Astrocyte of the spinal cord (primary cell): Measurements from ENCODE around the gene GLP2R.

Experiments used
- DNase-seq: peaks from one replicate; pipeline ENCODE4 v3.0.0; 2011; ENCODE audit warnings: low read depth, low spot score
- H3K4me3 ChIP-seq: 2 replicates; pipeline ENCODE4 v1.5.1; 2011; ENCODE audit warnings: low read depth, mild to moderate bottlenecking, low read length, moderate library complexity
- CTCF ChIP-seq: IDR thresholded peaks from 2 replicates; pipeline ENCODE4 v1.5.1; 2012; ENCODE audit warnings: low read depth, mild to moderate bottlenecking, low read length, inconsistent platforms
- in situ Hi-C: cut with HindIII; loops from 2 replicates; pipeline ENCODE4 v1.10.0; 2017; ENCODE audit warnings: low sequenced_read_pairs

GLP2R gene

GRCh38 chr17:9912121-9913099 lies 86.7 kb downstream of the GLP2R start:
- H3K4me3 ChIP-seq, result no peak overlapping the region
- no peak for DNase-seq
- TF ChIP-seq CTCF, result no peak
- in situ Hi-C loops, result no loop called here

- TF ChIP-seq CTCF, result no peak
- H3K4me3 ChIP-seq, result no peak overlapping the region
- no peak for DNase-seq
- in situ Hi-C loops, result no loop called here
Observed at GRCh38 chr17:9913476-9913875, 87.8 kb downstream of the GLP2R start.

- no peak for DNase-seq
- no peak for TF ChIP-seq CTCF
- no peak overlapping the region for H3K4me3 ChIP-seq
- in situ Hi-C loops, result no loop called here
Observed at GRCh38 chr17:9916108-9916507, 90.4 kb downstream of the GLP2R start.

GRCh38 chr17:9917131-9917530 lies 91.4 kb downstream of the GLP2R start:
- no peak for TF ChIP-seq CTCF
- DNase-seq, result no peak
- in situ Hi-C loops, result no loop called here
- no peak overlapping the region for H3K4me3 ChIP-seq

GRCh38 chr17:9917801-9918200 lies 92.1 kb downstream of the GLP2R start:
- H3K4me3 ChIP-seq, result no peak overlapping the region
- no peak for DNase-seq
- in situ Hi-C loops, result no loop called here
- no peak for TF ChIP-seq CTCF

GRCh38 chr17:9918352-9918751 lies 92.6 kb downstream of the GLP2R start:
- in situ Hi-C loops, result no loop called here
- TF ChIP-seq CTCF, result no peak
- H3K4me3 ChIP-seq, result no peak overlapping the region
- DNase-seq, result no peak
